ENCODE results near the gene P2RX6.

Gene P2RX6

DNA sequence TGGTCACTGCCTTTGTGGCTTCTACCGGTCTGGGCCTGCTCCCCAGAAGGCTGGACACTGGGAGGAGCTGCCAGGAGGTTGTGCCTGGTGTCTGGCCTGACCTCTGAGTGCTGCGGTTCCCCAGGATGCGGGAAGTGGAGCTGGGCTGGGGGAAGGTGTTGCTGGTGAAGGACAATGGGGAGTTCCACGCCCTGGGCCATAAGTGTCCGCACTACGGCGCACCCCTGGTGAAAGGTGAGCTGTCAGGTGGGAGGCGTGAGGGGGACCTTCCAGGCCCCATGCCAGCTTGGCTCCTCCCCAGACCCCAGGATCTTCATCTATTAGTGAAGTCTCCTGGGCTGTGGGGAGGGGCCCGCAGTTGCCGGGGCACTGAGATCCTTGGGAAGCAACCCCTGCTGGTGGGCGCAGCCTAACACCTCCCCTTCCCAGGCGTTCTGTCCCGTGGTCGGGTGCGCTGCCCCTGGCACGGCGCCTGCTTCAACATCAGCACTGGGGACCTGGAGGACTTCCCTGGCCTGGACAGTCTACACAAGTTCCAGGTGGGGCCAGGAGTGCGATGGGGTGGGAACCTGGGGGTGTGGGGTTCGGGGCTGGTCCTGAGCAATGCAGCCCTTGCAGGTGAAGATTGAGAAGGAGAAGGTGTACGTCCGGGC is 41.2 kb upstream of the P2RX6 start:
- no peaks in the 10 kb centered on the region for H3K9me3 ChIP-seq (ENCODE audit: control insufficient read depth in 2 of 2, low read length in 2 of 2)
- peaks cover 9 to 12% of the 10 kb centered on the region in 2 donors for H3K36me3 ChIP-seq (ENCODE audit: control insufficient read depth in 2 of 2, insufficient read depth in 2 of 2, low read length in 2 of 2)
- H3K4me3 ChIP-seq (ENCODE audit: low read length in 2 of 2) = no peak overlapping the region
- no peak overlapping the region for H3K9ac ChIP-seq (ENCODE audit: low read depth in 1 of 2, low read length in 2 of 2)
- no peaks in the 10 kb centered on the region for H3K4me1 ChIP-seq (ENCODE audit: control insufficient read depth in 2 of 2, insufficient read depth in 2 of 2, low read length in 2 of 2)
- H3K27ac ChIP-seq (ENCODE audit: low read depth in 2 of 2, low read length in 2 of 2) = no peak overlapping the region
- H3K27me3 ChIP-seq (ENCODE audit: control insufficient read depth in 2 of 2, insufficient read depth in 2 of 2, low read length in 2 of 2) = no peaks in the 10 kb centered on the region

- Histone ChIP-seq H3K27me3 (ENCODE audit: control insufficient read depth in 2 of 2, insufficient read depth in 2 of 2, low read length in 2 of 2) (no peaks in the 10 kb centered on the region), H3K9ac (ENCODE audit: low read depth in 1 of 2, low read length in 2 of 2) (no peak overlapping the region), H3K9me3 (ENCODE audit: control insufficient read depth in 2 of 2, low read length in 2 of 2) (no peaks in the 10 kb centered on the region), H3K4me3 (ENCODE audit: low read length in 2 of 2) (no peak overlapping the region), H3K27ac (ENCODE audit: low read depth in 2 of 2, low read length in 2 of 2) (no peak overlapping the region), H3K36me3 (ENCODE audit: control insufficient read depth in 2 of 2, insufficient read depth in 2 of 2, low read length in 2 of 2) (peaks cover 9 to 12% of the 10 kb centered on the region in 2 donors), H3K4me1 (ENCODE audit: control insufficient read depth in 2 of 2, insufficient read depth in 2 of 2, low read length in 2 of 2) (peaks cover under 1 to 1% of the 10 kb centered on the region in 2 donors)
These were observed 40.5 kb upstream of the P2RX6 start for GRCh38 chr22:20974336-20974955.

DNA sequence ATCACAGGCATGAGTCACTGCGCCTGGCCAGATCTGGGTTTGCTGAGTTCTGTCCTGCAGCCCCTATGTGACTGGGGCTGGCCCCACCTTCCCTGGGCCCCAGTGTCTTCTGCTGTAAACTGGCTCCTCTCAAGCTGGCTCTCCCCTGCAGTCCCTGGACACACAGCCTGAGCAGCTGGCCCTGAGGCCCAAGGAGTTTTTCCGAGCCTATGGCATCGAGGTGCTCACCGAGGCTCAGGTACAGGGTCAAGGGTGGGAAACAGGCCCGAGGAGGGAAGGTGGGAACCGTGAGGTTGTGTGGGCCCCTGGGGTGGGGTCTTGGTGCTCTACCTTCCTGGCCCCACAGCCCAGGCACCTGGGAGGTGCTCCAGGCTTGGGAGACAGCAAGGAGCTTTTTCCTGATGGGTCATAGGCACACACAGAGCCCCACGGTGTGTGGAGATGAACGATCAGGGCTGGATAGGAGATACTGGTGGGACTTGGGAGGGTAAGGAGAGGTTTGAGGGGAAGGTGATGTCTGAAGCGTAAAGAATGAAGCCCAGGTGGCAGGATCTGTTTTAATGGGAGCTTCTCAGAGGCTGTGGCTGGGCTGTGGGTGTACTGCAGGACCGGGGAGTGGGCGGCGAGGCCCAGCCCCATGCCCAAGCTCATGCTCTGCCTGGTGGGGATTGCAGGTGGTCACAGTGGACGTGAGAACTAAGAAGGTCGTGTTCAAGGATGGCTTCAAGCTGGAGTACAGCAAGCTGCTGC is 39.2 kb upstream of the P2RX6 start:
- Histone ChIP-seq H3K27me3 (ENCODE audit: control insufficient read depth in 2 of 2, insufficient read depth in 2 of 2, low read length in 2 of 2) (no peaks in the 10 kb centered on the region), H3K9me3 (ENCODE audit: control insufficient read depth in 2 of 2, low read length in 2 of 2) (no peaks in the 10 kb centered on the region), H3K9ac (ENCODE audit: low read depth in 1 of 2, low read length in 2 of 2) (no peak overlapping the region), H3K36me3 (ENCODE audit: control insufficient read depth in 2 of 2, insufficient read depth in 2 of 2, low read length in 2 of 2) (peaks cover 7 to 9% of the 10 kb centered on the region in 2 donors), H3K27ac (ENCODE audit: low read depth in 2 of 2, low read length in 2 of 2) (no peak overlapping the region), H3K4me1 (ENCODE audit: control insufficient read depth in 2 of 2, insufficient read depth in 2 of 2, low read length in 2 of 2) (peaks cover 7 to 13% of the 10 kb centered on the region in 2 donors), H3K4me3 (ENCODE audit: low read length in 2 of 2) (no peak overlapping the region)

DNA sequence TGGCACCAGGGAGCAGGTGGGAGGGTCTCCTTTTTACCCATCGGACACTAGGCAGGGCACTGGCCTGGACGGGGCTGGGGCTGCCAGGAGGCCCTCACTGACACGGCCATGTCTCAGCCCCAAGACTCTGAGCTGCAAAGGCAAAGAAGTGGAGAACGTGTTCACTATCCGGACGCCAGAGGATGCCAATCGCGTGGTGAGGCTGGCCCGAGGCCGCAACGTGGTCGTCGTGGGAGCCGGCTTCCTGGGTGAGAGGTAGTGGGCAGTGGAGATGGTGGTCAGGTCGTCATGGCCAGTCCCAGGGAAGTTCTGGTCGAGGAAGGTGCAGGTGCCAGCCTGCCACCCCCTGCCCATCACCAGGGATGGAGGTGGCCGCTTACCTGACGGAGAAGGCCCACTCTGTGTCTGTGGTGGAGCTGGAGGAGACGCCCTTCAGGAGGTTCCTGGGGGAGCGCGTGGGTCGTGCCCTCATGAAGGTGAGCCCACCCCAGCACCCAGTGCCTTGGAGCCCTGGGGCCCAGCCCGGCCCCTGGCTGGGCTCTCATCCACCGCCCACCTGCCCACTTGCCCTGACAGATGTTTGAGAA is 38.6 kb upstream of the P2RX6 start:
- no peak overlapping the region for H3K27ac ChIP-seq (ENCODE audit: low read depth in 2 of 2, low read length in 2 of 2)
- no peaks in the 10 kb centered on the region for H3K27me3 ChIP-seq (ENCODE audit: control insufficient read depth in 2 of 2, insufficient read depth in 2 of 2, low read length in 2 of 2)
- H3K9ac ChIP-seq (ENCODE audit: low read depth in 1 of 2, low read length in 2 of 2) = no peak overlapping the region
- no peak overlapping the region for H3K4me3 ChIP-seq (ENCODE audit: low read length in 2 of 2)
- H3K9me3 ChIP-seq (ENCODE audit: control insufficient read depth in 2 of 2, low read length in 2 of 2) = no peaks in the 10 kb centered on the region
- H3K36me3 ChIP-seq (ENCODE audit: control insufficient read depth in 2 of 2, insufficient read depth in 2 of 2, low read length in 2 of 2) = peaks cover 7 to 9% of the 10 kb centered on the region in 2 donors
- peaks cover 13 to 19% of the 10 kb centered on the region in 2 donors for H3K4me1 ChIP-seq (ENCODE audit: control insufficient read depth in 2 of 2, insufficient read depth in 2 of 2, low read length in 2 of 2)

DNA sequence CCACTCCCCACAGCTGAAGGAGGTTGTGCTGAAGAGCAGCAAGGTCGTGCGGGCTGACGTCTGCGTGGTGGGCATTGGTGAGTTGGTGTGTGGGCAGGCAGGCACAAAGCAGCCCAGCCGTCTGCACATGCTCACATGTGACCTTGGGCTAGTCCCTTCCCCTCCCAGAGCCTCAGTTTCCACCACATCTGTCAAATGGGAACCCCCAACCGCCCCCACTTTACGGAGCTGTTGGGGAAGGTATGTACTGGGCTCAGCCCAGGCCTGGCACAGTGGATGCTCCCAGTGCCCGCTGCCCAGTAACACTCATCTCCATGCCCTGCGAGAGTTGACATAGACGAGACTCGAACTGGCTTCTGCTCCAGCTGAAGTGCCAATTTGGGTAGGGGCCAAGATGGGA is 37.9 kb upstream of the P2RX6 start:
- peaks cover 15 to 22% of the 10 kb centered on the region in 2 donors for H3K4me1 ChIP-seq (ENCODE audit: control insufficient read depth in 2 of 2, insufficient read depth in 2 of 2, low read length in 2 of 2)
- peaks cover 7 to 9% of the 10 kb centered on the region in 2 donors for H3K36me3 ChIP-seq (ENCODE audit: control insufficient read depth in 2 of 2, insufficient read depth in 2 of 2, low read length in 2 of 2)
- H3K9ac ChIP-seq (ENCODE audit: low read depth in 1 of 2, low read length in 2 of 2) = no peak overlapping the region
- no peak overlapping the region for H3K27ac ChIP-seq (ENCODE audit: low read depth in 2 of 2, low read length in 2 of 2)
- no peak overlapping the region for H3K4me3 ChIP-seq (ENCODE audit: low read length in 2 of 2)
- H3K9me3 ChIP-seq (ENCODE audit: control insufficient read depth in 2 of 2, low read length in 2 of 2) = no peaks in the 10 kb centered on the region
- no peaks in the 10 kb centered on the region for H3K27me3 ChIP-seq (ENCODE audit: control insufficient read depth in 2 of 2, insufficient read depth in 2 of 2, low read length in 2 of 2)

- Histone ChIP-seq H3K9ac (ENCODE audit: low read depth in 1 of 2, low read length in 2 of 2) (no peak overlapping the region), H3K4me1 (ENCODE audit: control insufficient read depth in 2 of 2, insufficient read depth in 2 of 2, low read length in 2 of 2) (peaks cover 16 to 24% of the 10 kb centered on the region in 2 donors), H3K4me3 (ENCODE audit: low read length in 2 of 2) (no peak overlapping the region), H3K9me3 (ENCODE audit: control insufficient read depth in 2 of 2, low read length in 2 of 2) (no peaks in the 10 kb centered on the region), H3K27me3 (ENCODE audit: control insufficient read depth in 2 of 2, insufficient read depth in 2 of 2, low read length in 2 of 2) (no peaks in the 10 kb centered on the region), H3K36me3 (ENCODE audit: control insufficient read depth in 2 of 2, insufficient read depth in 2 of 2, low read length in 2 of 2) (peaks cover 7 to 9% of the 10 kb centered on the region in 2 donors), H3K27ac (ENCODE audit: low read depth in 2 of 2, low read length in 2 of 2) (no peak overlapping the region)
These were observed 37.3 kb upstream of the P2RX6 start for GRCh38 chr22:20977516-20978170.

DNA sequence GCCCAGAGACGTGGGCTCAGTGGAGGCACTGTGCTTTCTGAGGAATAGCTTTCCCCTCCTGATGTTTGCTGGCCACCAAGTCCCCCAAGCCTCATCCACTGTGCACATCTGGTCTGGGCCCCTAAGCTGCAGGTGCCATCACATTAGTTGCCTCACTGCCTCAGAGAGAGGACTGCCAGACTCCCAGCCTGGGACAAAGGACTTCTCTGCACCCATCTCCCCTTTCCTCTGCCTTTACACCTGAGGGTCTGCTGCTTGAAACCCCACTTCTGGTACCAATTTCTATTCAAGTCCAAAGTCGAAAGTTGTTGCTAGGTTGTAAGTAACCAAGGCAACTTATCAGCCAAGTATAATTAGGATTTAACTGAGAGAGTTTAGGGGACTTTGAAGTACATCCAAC is 36.5 kb upstream of the P2RX6 start:
- Histone ChIP-seq H3K9me3 (ENCODE audit: control insufficient read depth in 2 of 2, low read length in 2 of 2) (no peaks in the 10 kb centered on the region), H3K9ac (ENCODE audit: low read depth in 1 of 2, low read length in 2 of 2) (no peak overlapping the region), H3K27ac (ENCODE audit: low read depth in 2 of 2, low read length in 2 of 2) (no peak overlapping the region), H3K4me3 (ENCODE audit: low read length in 2 of 2) (no peak overlapping the region), H3K4me1 (ENCODE audit: control insufficient read depth in 2 of 2, insufficient read depth in 2 of 2, low read length in 2 of 2) (peaks cover 23 to 31% of the 10 kb centered on the region in 2 donors), H3K27me3 (ENCODE audit: control insufficient read depth in 2 of 2, insufficient read depth in 2 of 2, low read length in 2 of 2) (no peaks in the 10 kb centered on the region), H3K36me3 (ENCODE audit: control insufficient read depth in 2 of 2, insufficient read depth in 2 of 2, low read length in 2 of 2) (peaks cover 7 to 9% of the 10 kb centered on the region in 2 donors)

DNA sequence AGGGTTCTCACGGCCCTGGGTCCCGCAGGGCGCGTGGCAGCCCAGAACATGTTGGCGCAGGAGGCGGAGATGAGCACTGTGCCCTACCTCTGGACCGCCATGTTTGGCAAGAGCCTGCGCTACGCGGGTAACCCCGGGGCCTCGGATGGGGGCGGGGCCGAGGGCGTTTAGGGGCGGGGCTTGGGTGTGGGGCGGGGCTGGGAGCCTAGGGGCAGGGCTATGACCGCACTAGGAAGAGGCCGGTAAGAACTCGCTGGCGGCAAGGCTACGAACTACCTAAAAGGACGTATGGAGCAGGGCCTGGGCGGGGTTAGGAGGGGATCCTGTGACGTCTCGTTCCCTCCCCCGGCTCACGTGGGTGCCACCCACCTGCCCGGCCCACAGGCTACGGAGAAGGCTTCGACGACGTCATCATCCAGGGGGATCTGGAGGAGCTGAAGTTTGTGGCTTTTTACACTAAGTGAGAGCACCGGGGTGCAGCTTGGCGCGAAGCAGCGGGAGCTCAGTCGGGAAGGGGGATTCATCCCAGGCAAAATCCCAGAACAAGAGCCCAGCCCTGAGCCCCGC is 35.6 kb upstream of the P2RX6 start:
- Histone ChIP-seq H3K27me3 (ENCODE audit: control insufficient read depth in 2 of 2, insufficient read depth in 2 of 2, low read length in 2 of 2) (no peaks in the 10 kb centered on the region), H3K4me3 (ENCODE audit: low read length in 2 of 2) (peak overlapping the region in 1 of 2 donors; percentile 46), H3K36me3 (ENCODE audit: control insufficient read depth in 2 of 2, insufficient read depth in 2 of 2, low read length in 2 of 2) (peaks cover 7 to 9% of the 10 kb centered on the region in 2 donors), H3K9ac (ENCODE audit: low read depth in 1 of 2, low read length in 2 of 2) (peak overlapping the region; percentile 30 to 43), H3K9me3 (ENCODE audit: control insufficient read depth in 2 of 2, low read length in 2 of 2) (no peaks in the 10 kb centered on the region), H3K27ac (ENCODE audit: low read depth in 2 of 2, low read length in 2 of 2) (peak overlapping the region in 1 of 2 donors; percentile 52), H3K4me1 (ENCODE audit: control insufficient read depth in 2 of 2, insufficient read depth in 2 of 2, low read length in 2 of 2) (peaks cover 25 to 34% of the 10 kb centered on the region in 2 donors)

DNA sequence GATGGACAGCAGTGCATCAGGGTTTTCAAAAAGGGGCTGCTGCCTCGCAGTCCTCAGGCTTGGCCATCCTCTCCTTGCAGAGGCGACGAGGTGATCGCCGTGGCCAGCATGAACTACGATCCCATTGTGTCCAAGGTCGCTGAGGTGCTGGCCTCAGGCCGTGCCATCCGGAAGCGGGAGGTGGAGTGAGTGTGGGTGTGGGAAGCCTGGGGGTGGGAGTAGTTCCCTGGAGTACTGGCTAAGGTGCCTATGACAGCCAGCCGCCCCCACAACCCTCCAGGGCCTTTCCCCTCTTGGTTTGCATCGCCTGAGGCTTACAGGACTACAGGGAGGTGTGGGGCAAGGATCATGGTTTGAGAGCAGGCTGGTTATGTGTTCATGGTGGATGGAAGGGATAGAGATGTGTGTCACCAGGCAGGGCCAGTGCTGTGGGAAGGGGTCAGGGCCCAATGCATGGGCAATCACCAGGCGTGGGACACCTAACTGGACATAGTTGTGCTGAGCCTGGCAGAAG is 35.0 kb upstream of the P2RX6 start:
- peak overlapping the region in 1 of 2 donors; percentile 52 for H3K27ac ChIP-seq (ENCODE audit: low read depth in 2 of 2, low read length in 2 of 2)
- no peaks in the 10 kb centered on the region for H3K27me3 ChIP-seq (ENCODE audit: control insufficient read depth in 2 of 2, insufficient read depth in 2 of 2, low read length in 2 of 2)
- H3K4me3 ChIP-seq (ENCODE audit: low read length in 2 of 2) = peak overlapping the region in 1 of 2 donors; percentile 46
- H3K9ac ChIP-seq (ENCODE audit: low read depth in 1 of 2, low read length in 2 of 2) = peak overlapping the region; percentile 30 to 43
- H3K9me3 ChIP-seq (ENCODE audit: control insufficient read depth in 2 of 2, low read length in 2 of 2) = no peaks in the 10 kb centered on the region
- peaks cover 25 to 34% of the 10 kb centered on the region in 2 donors for H3K4me1 ChIP-seq (ENCODE audit: control insufficient read depth in 2 of 2, insufficient read depth in 2 of 2, low read length in 2 of 2)
- H3K36me3 ChIP-seq (ENCODE audit: control insufficient read depth in 2 of 2, insufficient read depth in 2 of 2, low read length in 2 of 2) = peaks cover 7 to 9% of the 10 kb centered on the region in 2 donors

Data from mucosa of rectum (tissue), 2 donors.